Endometrial microvascular endothelial cells (primary cell): Measurements from ENCODE around the gene CAMKMT. TPM values are rescaled to one million over a fixed set of nuclear protein-coding genes. Genes with fewer than 3 reads are reported as not detected.

ENCODE experiments used
- in situ Hi-C: cut with HindIII; loops from 2 replicates; pipeline ENCODE4 v1.10.0; 2017; ENCODE audit warnings: low sequenced_read_pairs, low pct_unique_long_range_greater_than_20kb; ENCODE audit errors: inconsistent ontology term
- total RNA-seq: library from RNA; depleted of rRNA; stranded (reverse); fragments of >200 nt; gene quantifications from one replicate; pipeline ENCODE4 v1.2.3, GENCODE V29; 2015; ENCODE audit errors: inconsistent ontology term

Gene CAMKMT
- total RNA-seq, 1 donor from 2014 or later: 7.2 TPM

- in situ Hi-C loops: no loop called here
These were observed 301.8 kb downstream of the CAMKMT start for GRCh38 chr2:44663471-44664073.

GRCh38 chr2:44668336-44668735 lies 306.6 kb downstream of the CAMKMT start:
- in situ Hi-C loops: no loop called here

DNA sequence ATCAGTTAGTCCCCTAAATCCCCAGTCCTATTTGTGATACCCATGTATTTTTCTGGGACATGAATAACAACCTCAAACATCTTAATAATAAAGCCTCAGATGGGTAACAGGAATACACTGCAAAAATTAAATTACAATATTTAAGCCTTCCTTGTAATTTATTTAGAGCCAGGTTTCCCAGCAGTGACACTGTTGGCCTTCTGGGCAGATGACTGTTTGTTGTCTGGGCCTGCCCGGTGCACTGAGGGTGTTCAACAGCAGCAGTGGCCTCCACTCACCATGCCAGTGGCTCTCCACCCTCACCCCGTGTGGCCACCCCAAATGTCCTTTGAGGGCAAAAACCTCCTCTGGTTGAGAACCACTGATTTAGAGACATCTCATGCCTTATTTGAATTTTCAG lies 309.5 kb downstream of the CAMKMT start:
- in situ Hi-C loops: no loop called here

DNA sequence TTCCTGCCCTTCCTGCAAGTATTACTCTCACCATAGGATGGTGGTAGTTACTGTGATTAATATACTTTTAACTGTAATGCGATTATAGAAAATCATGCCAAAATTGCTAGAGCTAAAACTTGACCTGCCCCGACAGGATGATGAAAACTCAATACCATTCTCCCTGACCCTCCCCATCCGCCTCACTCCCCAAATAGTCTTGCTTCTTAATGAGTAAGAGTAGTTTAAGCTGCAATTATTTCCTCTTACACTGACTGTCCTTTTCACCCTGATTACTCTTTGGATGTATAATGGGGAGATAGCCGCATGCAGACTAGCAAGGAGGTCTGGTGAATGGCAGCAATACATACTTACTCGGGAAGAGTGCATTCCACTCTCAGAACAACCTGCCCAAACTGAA lies 310.2 kb downstream of the CAMKMT start:
- in situ Hi-C loops: no loop called here

DNA sequence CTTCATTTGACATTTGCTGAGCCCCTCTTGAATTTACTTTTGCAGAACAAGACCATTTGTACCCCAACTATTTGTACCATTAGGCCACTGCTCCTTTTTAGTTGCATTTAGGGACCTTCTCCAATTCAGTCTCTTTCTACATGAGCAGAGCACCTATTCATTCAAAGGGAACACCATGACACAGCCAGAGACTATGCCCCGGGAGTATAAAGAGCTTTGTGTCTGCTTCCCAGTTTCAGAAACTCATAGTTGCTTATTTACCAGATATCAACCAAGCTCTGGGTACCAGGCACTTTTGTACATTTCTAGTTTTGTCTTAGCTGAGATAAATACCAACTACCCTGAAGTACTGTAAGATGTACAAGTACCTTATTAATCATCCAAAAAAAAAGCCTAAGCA lies 310.7 kb downstream of the CAMKMT start:
- in situ Hi-C loops: no loop called here

- in situ Hi-C loops: no loop called here
These were observed 312.9 kb downstream of the CAMKMT start for GRCh38 chr2:44674473-44675284.

DNA sequence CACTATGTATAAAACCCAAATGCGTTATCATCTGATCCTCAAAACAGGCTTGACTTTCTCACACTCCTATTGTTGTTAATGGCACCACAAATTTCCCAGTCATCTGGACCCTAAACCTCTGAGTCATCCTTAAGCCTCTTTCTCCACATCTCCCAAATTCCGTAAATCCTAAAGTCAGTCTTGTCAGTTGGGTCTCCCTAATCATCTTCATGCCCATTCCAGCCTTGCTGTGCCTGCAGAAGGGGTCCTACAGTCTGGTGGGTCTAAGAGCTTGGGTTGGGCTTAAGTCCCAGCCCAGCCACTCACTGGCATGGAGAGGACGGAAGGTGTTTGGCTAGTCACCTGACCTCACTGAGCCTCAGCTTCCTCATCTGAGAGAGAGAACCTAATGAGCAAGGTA lies 314.6 kb downstream of the CAMKMT start:
- in situ Hi-C loops: no loop called here

- in situ Hi-C loops: no loop called here
These were observed 317.8 kb downstream of the CAMKMT start for GRCh38 chr2:44679584-44679983.

GRCh38 chr2:44679990-44680389 lies 318.2 kb downstream of the CAMKMT start:
- in situ Hi-C loops: no loop called here

DNA sequence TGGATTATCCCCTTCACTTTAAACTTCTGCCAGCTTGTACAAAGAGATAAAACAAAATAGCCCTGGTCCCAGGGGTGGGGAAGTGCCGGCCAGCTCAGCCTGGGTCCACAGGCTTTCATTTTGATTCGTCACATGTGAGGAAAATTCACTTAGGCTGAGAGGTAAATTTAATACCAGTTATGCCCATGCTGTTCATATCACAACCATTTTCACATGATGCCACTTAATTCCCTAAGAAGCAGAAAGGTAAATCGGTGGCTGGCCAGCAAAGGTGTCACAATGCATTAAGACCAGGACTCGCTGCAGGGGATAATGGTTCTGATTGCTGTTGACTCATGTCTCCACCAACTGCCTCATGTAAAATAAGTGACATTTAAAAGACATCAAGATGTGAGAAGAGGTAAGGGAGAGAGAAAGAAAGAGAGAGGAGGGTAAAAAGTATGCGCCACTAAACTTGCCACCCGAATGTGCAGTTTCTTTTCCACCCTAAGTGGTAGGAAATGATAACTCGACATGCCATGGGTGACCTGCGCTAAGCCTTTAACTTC lies 318.8 kb downstream of the CAMKMT start:
- in situ Hi-C loops: no loop called here

- in situ Hi-C loops: no loop called here
These were observed 319.3 kb downstream of the CAMKMT start for GRCh38 chr2:44680983-44681531.

DNA sequence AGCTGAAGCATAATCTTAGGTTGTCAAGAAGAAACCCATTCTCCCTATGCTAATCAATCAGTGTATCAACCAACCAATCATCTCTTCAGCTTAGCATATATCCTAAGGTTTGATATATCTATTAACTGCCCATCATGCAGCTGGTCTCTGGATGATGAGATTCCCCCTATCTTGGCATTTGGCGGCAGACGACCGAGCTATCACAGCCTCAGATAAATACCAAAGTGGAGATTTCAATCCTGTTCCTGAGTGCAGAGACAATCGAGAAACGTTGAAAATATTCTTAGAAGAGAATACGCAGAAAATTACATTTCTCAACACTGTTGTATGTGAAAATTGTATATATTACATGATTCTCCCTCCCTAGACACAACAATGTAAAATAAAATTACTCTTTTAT lies 320.7 kb downstream of the CAMKMT start:
- in situ Hi-C loops: no loop called here

GRCh38 chr2:44684559-44684958 lies 322.8 kb downstream of the CAMKMT start:
- in situ Hi-C loops: no loop called here

DNA sequence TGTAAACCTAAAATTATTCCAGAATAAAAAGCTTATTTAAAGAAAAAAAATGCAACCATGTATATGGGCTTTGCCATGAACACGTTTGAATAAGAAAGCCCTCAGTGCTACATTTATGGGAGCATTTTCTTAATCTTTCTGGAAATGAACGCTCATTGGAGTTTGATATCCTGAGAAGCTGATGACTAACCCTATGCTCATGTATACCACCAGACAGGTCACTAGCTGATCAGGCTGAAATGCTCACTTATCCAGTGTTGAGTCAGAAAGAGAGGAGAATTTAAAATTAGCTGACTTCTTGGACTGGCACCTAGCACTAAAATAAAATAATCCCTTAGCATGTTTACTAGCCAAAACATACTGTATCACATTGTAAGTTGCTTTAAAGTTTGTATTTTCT lies 324.8 kb downstream of the CAMKMT start:
- in situ Hi-C loops: no loop called here

- in situ Hi-C loops: no loop called here
These were observed 326.1 kb downstream of the CAMKMT start for GRCh38 chr2:44687686-44688455.

- in situ Hi-C loops: no loop called here
These were observed 326.8 kb downstream of the CAMKMT start for GRCh38 chr2:44688456-44689124.

DNA sequence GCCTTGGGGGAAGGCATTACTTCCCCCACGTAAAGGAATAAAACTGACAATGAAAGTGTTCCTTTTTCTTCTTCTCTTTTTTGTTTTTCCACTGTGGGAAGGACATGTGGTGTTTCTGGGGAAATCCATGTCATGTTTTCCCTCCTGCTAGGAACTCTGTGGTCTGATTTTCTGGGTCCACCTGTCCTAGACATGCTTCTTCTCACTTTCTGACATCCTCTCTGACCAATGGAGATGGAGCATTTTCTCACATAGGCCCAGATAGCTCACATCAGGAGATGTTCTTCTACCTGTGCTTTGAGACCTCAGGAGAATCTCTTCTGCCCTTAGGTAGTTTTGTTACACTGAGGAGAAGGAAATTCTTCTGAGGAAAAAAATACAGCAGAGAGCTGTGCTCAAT lies 327.8 kb downstream of the CAMKMT start:
- in situ Hi-C loops: no loop called here

DNA sequence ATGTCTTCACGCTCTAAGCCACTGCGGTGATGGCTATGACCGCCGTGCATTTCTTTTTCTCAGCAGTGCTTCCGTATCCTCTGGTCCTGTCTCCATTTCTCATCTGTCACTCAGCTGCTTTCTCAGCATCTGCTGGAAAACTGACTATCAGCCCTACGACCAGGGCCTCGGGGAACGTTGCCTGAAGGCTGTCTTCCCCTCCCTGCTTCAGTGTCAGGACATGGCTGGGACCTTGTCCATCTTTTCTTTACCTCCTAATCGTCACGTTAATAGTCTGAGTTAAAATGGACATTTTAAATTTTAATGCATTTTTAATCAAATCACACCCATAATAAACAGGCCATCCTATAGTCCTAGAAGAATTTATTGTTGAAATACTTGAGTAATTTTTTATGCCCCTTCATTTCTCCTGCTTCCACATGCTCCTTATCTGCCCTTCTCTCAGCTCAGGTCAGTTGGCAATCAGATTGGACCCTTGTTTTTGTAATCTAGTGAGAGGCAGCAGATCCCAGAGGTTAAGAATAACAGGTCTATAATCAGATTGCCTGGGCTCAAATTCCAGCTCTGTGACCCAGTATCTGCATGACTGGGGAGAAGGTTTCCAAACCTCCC lies 329.5 kb downstream of the CAMKMT start:
- in situ Hi-C loops: no loop called here
